ENCODE data around the gene ISG20L2. TPM values are rescaled to one million over a fixed set of nuclear protein-coding genes. Genes with fewer than 3 reads are reported as not detected.

ISG20L2 gene
- total RNA-seq, 1 donor from 2014 or later: 32.6 TPM

DNA sequence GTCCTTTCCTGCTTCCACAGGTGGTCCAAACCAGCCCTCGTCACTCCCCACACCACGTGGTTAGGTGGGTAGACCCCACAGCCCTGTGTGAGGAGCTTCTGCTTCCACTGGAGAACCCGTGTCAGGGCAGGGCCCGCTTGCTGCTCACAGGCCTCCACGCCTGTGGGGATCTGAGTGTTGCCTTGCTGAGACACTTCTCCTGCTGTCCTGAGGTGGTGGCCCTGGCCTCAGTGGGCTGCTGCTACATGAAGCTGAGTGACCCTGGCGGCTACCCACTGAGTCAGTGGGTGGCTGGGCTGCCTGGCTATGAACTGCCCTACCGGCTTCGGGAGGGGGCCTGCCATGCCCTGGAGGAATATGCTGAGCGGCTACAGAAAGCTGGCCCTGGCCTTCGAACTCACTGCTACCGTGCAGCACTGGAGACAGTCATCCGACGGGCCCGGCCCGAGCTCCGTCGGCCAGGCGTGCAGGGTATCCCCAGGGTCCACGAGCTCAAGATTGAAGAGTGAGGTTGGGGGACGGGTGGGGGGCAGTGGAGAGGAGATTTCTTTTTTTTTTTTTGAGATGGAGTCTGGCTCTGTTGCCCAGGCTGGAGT lies 5.5 kb upstream of the ISG20L2 start:
- Mint-ChIP-seq H3K27ac (ENCODE audit: unreplicated experiment) (no peak overlapping the region), H3K9me3 (ENCODE audit: unreplicated experiment) (peaks cover 5% of the 10 kb centered on the region), H3K36me3 (ENCODE audit: unreplicated experiment) (no peaks in the 10 kb centered on the region), H3K4me1 (ENCODE audit: low read depth, unreplicated experiment) (peaks cover 6% of the 10 kb centered on the region), H3K27me3 (ENCODE audit: unreplicated experiment) (peaks cover under 1% of the 10 kb centered on the region), H3K4me3 (ENCODE audit: unreplicated experiment) (no peak overlapping the region)
- TF ChIP-seq, protein P1, sequence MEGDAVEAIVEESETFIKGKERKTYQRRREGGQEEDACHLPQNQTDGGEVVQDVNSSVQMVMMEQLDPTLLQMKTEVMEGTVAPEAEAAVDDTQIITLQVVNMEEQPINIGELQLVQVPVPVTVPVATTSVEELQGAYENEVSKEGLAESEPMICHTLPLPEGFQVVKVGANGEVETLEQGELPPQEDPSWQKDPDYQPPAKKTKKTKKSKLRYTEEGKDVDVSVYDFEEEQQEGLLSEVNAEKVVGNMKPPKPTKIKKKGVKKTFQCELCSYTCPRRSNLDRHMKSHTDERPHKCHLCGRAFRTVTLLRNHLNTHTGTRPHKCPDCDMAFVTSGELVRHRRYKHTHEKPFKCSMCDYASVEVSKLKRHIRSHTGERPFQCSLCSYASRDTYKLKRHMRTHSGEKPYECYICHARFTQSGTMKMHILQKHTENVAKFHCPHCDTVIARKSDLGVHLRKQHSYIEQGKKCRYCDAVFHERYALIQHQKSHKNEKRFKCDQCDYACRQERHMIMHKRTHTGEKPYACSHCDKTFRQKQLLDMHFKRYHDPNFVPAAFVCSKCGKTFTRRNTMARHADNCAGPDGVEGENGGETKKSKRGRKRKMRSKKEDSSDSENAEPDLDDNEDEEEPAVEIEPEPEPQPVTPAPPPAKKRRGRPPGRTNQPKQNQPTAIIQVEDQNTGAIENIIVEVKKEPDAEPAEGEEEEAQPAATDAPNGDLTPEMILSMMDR (IDR thresholded peaks at IDR 0.05; ENCODE audit: partially characterized antibody, unreplicated experiment): no peak
- DNase-seq: no peak

DNA sequence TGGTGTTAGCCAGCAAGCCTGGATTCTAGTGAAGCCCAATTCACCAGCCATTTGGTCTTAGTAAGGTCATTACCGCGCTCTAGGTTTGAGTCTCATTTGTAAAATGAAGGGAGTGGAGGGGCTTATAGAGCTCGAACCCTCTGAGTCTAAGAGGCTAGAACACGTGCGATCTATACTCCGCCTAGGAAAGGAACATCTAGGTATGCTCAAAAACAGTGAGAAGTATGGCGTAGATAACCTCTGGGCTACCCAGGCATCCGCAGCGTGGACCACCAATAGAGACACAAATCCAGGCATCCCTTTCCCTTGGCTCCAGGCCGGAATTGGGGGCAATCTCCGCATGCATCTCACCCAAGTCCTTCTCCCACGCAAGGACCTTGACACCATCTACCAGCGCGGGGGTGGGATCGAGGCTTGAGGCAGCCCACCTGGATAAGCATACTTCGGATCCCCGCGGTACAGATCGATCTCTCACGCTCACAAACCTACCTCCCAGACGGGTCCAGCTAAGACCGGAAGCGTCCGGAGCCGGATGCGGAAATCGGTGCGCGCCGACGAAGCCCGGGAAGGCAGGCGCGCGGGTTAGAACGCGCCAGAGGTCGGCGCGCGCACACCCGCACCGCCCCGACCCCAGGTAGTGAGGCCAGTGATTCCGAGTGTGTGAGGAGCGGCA lies 504 bp downstream of the ISG20L2 start, which contains the start of gene METTL25B:
METTL25B (plus strand) TSS at position 544 of the 673 bp plus-strand sequence. CDS start 636 bp downstream, outside the sequence.
- H3K27ac Mint-ChIP-seq (ENCODE audit: unreplicated experiment): peak within 1 kb of the TSS; percentile 94
- DNase-seq: peak; percentile 84
- H3K4me3 Mint-ChIP-seq (ENCODE audit: unreplicated experiment): no peak within 1 kb of the TSS
- H3K4me1 Mint-ChIP-seq (ENCODE audit: low read depth, unreplicated experiment): peaks cover 11% of the 10 kb centered on the region
- no peaks in the 10 kb centered on the region for H3K36me3 Mint-ChIP-seq (ENCODE audit: unreplicated experiment)
- TF ChIP-seq, protein P1 (IDR thresholded peaks at IDR 0.05; ENCODE audit: partially characterized antibody, unreplicated experiment): no peak
- peaks cover 10% of the 10 kb centered on the region for H3K9me3 Mint-ChIP-seq (ENCODE audit: unreplicated experiment)
- H3K27me3 Mint-ChIP-seq (ENCODE audit: unreplicated experiment): peaks cover 12% of the 10 kb centered on the region

DNA sequence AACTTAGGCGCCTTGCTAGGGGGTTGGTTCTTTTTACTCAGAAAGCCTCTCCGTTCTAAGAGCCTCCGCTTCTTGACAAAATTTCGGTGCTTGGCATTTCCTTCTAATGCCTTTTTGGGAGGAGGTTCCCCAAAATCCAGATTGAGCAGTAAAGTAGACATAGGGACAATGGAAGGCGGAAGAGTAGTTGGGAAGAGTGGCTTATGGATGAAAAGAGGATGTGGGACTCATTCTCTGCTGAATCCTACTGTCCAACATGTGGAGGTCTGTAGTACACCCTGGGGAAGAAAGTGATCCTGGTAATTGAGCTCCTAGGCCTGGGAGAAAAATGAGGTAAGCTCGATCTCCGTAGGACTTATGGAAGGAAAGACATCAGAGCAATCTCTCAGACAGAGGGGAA lies 1.1 kb downstream of the ISG20L2 start:
- no peak for DNase-seq
- peaks cover 10% of the 10 kb centered on the region for H3K9me3 Mint-ChIP-seq (ENCODE audit: unreplicated experiment)
- TF ChIP-seq, protein P1 (IDR thresholded peaks at IDR 0.05; ENCODE audit: partially characterized antibody, unreplicated experiment): no peak
- peak overlapping the region; percentile 94 for H3K27ac Mint-ChIP-seq (ENCODE audit: unreplicated experiment)
- no peaks in the 10 kb centered on the region for H3K36me3 Mint-ChIP-seq (ENCODE audit: unreplicated experiment)
- H3K27me3 Mint-ChIP-seq (ENCODE audit: unreplicated experiment): peaks cover 12% of the 10 kb centered on the region
- no peak overlapping the region for H3K4me3 Mint-ChIP-seq (ENCODE audit: unreplicated experiment)
- peaks cover 11% of the 10 kb centered on the region for H3K4me1 Mint-ChIP-seq (ENCODE audit: low read depth, unreplicated experiment)

GRCh38 chr1:156726549-156727226 lies 1.9 kb downstream of the ISG20L2 start:
- H3K36me3 Mint-ChIP-seq (ENCODE audit: unreplicated experiment): no peaks in the 10 kb centered on the region
- peaks cover 11% of the 10 kb centered on the region for H3K4me1 Mint-ChIP-seq (ENCODE audit: low read depth, unreplicated experiment)
- no peak overlapping the region for H3K4me3 Mint-ChIP-seq (ENCODE audit: unreplicated experiment)
- peak; percentile 52 for DNase-seq
- TF ChIP-seq, protein P1 (IDR thresholded peaks at IDR 0.05; ENCODE audit: partially characterized antibody, unreplicated experiment): peak; percentile 34
- no peak overlapping the region for H3K27ac Mint-ChIP-seq (ENCODE audit: unreplicated experiment)
- H3K27me3 Mint-ChIP-seq (ENCODE audit: unreplicated experiment): peaks cover 12% of the 10 kb centered on the region
- peaks cover 10% of the 10 kb centered on the region for H3K9me3 Mint-ChIP-seq (ENCODE audit: unreplicated experiment)
